Aorta (tissue), 5 donors: Measurements from ENCODE around the gene NDUFA6. TPM values are rescaled to one million over a fixed set of nuclear protein-coding genes. Genes with fewer than 3 reads are reported as not detected.
A peak's percentile ranks its signal among the peaks of the same experiment; 100 is the strongest.
"Not testable (repeated sequence)": the region's sequence is repeated elsewhere in the genome, so short reads cannot be mapped to it uniquely, and the experiment has no call there.

ENCODE experiments used
- ATAC-seq: fragments of 200-7000 bp; cut with Tn5 transposase; one replicate; pipeline ENCODE4 v1.9.1; 2022; ENCODE audit warnings: moderate library complexity; ENCODE audit not compliant: low FRiP score
- DNase-seq, 2 donors: peaks; one replicate each; pipeline ENCODE4 v3.0.0-alpha.2; 2020
- H3K27ac ChIP-seq, 2 donors: one replicate each; pipeline ENCODE4 v1.5.1; 2013; ENCODE audit warnings: low read length in 2 of 2, mild to moderate bottlenecking in 2 of 2, moderate library complexity in 2 of 2, control low read depth in 1 of 2, inconsistent platforms in 1 of 2, low read depth in 1 of 2
- H3K27me3 ChIP-seq, 2 donors: one replicate each; pipeline ENCODE4 v1.6.1; 2013; ENCODE audit warnings: control low read depth in 1 of 2, low read length in 1 of 2, mild to moderate bottlenecking in 1 of 2, moderate library complexity in 1 of 2; ENCODE audit not compliant: insufficient read depth in 2 of 2, control insufficient read depth in 1 of 2
- H3K36me3 ChIP-seq, 2 donors: one replicate each; pipeline ENCODE4 v1.6.1; 2013; ENCODE audit warnings: control low read depth in 1 of 2, low read length in 1 of 2, mild to moderate bottlenecking in 1 of 2; ENCODE audit not compliant: insufficient read depth in 2 of 2, control insufficient read depth in 1 of 2
- H3K4me1 ChIP-seq, 2 donors: one replicate each; pipeline ENCODE4 v1.6.1; 2013; ENCODE audit warnings: low read length in 2 of 2, control low read depth in 1 of 2, mild to moderate bottlenecking in 1 of 2, moderate library complexity in 1 of 2; ENCODE audit not compliant: insufficient read depth in 2 of 2, control insufficient read depth in 1 of 2
- H3K4me3 ChIP-seq, 2 donors: one replicate each; pipeline ENCODE4 v1.5.1; 2013; ENCODE audit warnings: low read length in 2 of 2, control low read depth in 1 of 2, mild to moderate bottlenecking in 1 of 2
- H3K9me3 ChIP-seq: one replicate; pipeline ENCODE4 v1.6.1; 2013; ENCODE audit warnings: mild to moderate bottlenecking, low read length; ENCODE audit not compliant: control insufficient read depth
- WGBS, 2 donors: extraction: QIAGEN DNeasy Blood & Tissue Kit; methylation state at CpG; one replicate each; pipeline ENCODE4 v1.1.7; 2013; 5-methylcytosine and 5-hydroxymethylcytosine counted together
- intact Hi-C, 2 donors: fragments of 100-400 bp; cut with DNase I; formaldehyde crosslinking; loops; one replicate each; pipeline versions ENCODE4 v1.14.2 to v1.15.0; 2022
- long read RNA-seq, 2 donors: library from polyadenylated mRNA; unstranded; transcript quantifications; one replicate each; pipeline ENCODE4 v2.0.0, GENCODE V29; 2020 to 2021
- polyA plus RNA-seq, 2 donors: library from polyadenylated mRNA; stranded (reverse); fragments of 200-250 nt; gene quantifications; one replicate each; pipeline ENCODE4 v1.2.3, GENCODE V29; 2013
- total RNA-seq, 2 donors: library from RNA; stranded (reverse); fragmentation: NEBNext Ultra II Directional; extraction: Animal tissue kit (Norgen Biotek cat#: 25700); gene quantifications; one replicate each; pipeline ENCODE4 v1.2.1, GENCODE V29; 2021
- donor health status: healthy with polysubstance abuse.
- donor health status: Bipolar disorder and iron deficiency.
- donor health status: DM: no; HTN: no; CAD: no.
- donor health status: DM: no; HTN: no; CAD: no.
- donor health status: DM: yes; HTN: yes; CAD: no.

NDUFA6 gene
- total RNA-seq (10 to 100 TPM; 30.6 to 34.1 TPM), polyA plus RNA-seq (10 to 100 TPM; 72.3 to 81.5 TPM)
- long read RNA-seq, donor 1, transcript NDUFA6-202 (3 exons, 1,256 nt): major isoform, 40 of 44 reads
- long read RNA-seq, donor 1, partial matches to known transcripts: 0 of 44 reads
- long read RNA-seq, donor 1, other reads (novel, unspliced or antisense): 3 of 44 reads
- long read RNA-seq, donor 2, transcript NDUFA6-202 (3 exons, 1,256 nt): major isoform, 38 of 39 reads
- long read RNA-seq, donor 2, partial matches to known transcripts: 0 of 39 reads
- long read RNA-seq, donor 2, other reads (novel, unspliced or antisense): 1 of 39 reads

DNA sequence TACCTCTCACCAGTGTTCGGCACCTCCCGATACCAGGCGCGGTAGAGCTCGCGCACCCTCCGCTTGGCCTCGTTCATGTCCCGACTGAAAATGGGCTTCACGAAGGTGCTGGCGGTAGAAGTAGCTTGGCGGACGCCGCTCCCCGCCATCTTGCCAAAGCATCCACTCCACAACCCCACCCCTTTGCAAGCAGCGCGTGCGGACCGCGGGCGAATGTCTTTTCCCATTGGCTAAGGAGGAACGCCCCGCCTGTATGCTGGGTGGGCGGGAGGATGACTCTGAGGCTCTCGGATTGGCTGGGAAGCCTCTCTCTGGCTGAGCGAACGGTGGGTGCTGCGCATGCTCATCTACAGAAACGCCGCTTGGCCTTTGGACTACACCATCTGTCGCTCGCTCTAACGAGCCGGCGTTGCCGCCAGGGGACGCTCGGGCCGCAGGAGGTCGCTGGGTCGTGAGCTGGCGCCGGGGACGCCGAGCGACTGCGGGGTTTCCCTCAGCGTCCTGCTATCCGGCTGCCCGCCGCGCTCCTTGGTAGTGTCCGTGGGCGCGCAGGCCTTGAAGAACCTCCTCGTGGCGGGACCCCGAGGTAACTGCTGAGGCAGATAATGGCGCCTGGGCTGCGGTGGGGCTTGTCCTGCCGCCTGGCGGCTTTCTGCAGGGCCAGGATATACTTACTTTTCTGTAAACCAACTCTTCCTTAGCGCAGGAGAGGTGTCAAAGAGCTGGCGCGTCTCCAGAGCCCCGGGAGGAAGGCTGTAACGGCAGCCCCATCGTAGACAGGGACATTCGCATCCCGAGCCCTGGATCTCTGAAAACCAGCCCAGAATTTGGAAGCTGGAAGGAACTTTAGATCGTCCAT, at the start of gene NDUFA6:
Gene NDUFA6 (minus strand): TSS at position 177 of the 859 bp plus-strand sequence. CDS start 28 bp downstream, at position 149.
- no peaks in the 10 kb centered on the region for H3K27me3 ChIP-seq
- no peaks in the 10 kb centered on the region for H3K9me3 ChIP-seq
- peaks cover 0 to 3% of the 10 kb centered on the region in 2 donors for H3K4me1 ChIP-seq
- peaks cover 1 to 2% of the 10 kb centered on the region in 2 donors for H3K36me3 ChIP-seq
- intact Hi-C loops: loop anchor here (1.0 to 10.0 kb wide), 4 partner anchors 12 to 346 kb away; partner anchors contain the start of genes SMDT1 (in 1 of the 2) and TCF20 (in 1 of the 2)
- peak within 1 kb of the TSS; percentile 74 to 90 for H3K4me3 ChIP-seq
- peak; percentile 98 for ATAC-seq
- 0% methylated on average over 70 to 71 of the region's 71 CpGs for WGBS, 2 donors
- DNase-seq: peak; percentile 99
- peak within 1 kb of the TSS; percentile 54 to 94 for H3K27ac ChIP-seq

DNA sequence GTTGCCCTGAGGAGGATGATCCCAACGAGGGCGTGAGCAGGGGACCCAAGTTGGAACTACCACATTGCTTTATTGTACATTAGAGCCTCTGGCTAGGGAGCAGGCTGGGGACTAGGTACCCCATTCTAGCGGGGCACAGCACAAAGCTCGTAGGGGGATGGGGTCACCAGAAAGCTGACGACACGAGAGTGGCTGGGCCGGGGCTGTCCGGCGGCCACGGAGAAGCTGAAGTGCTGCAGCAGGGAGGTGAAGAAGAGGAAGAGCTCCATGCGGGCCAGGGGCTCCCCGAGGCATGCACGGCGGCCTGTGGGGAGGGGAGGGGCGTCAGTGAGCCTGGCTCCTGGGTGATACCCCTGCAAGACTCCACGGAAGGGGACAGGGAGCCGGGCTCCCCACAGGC, 49.6 kb upstream of the NDUFA6 start:
- 90 to 95% methylated on average over 11 to 14 of the region's 17 CpGs for WGBS, 2 donors
- not testable (repeated sequence) for H3K27me3 ChIP-seq

DNA sequence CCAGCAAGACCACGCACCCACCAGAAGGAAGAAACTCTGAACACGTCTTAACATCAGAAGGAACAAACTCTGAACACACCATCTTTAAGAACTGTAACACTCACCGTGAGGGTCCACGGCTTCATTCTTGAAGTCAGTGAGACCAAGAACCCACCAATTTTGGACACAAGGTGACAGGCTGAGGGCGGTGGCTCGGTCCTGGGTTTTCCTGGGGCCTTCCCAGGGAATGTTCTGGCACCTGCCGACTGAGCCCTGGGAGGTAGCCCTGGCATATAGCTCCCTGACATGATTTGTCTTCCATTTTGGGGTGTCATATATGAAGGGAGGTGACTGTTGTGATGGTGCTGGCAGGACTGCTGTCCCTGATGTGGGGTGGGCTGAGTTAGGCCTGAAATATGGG, 48.9 kb upstream of the NDUFA6 start:
- intact Hi-C loops, H3K36me3 ChIP-seq, ATAC-seq, H3K27me3 ChIP-seq, H3K4me3 ChIP-seq, H3K4me1 ChIP-seq, H3K27ac ChIP-seq, H3K9me3 ChIP-seq: not testable (repeated sequence)
- DNase-seq: peak in 1 of 2 donors; percentile 22
- 90 to 91% methylated on average over 7 of the region's 7 CpGs for WGBS, 2 donors

More for the DNA sequence above, 49.6 kb upstream of the NDUFA6 start:
- H3K36me3 ChIP-seq, H3K27ac ChIP-seq, H3K4me3 ChIP-seq, H3K4me1 ChIP-seq, H3K9me3 ChIP-seq, intact Hi-C loops, ATAC-seq: not testable (repeated sequence)
- peak; percentile 7 to 34 for DNase-seq

DNA sequence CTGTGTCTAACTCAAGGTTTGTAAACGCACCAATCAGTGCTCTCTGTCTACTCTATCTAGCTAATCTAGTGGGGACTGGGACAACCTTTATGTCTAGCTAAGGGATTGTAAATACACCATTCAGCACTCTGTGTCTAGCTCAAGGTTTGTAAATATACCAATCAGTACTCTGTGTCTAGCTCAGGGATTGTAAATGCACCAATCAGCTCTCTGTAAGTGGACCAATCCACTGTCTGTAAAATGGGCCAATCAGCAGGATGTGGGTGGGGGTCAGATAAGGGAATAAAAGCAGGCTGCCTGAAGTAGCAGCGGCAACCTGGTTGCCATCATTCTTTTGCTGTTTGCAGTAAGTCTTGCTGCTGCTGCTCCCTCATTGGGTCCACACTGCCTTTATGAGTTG, 48.4 kb upstream of the NDUFA6 start:
- H3K4me1 ChIP-seq: no peaks in the 10 kb centered on the region
- 90 to 97% methylated on average over 2 of the region's 2 CpGs for WGBS, 2 donors
- H3K4me3 ChIP-seq: no peak overlapping the region
- H3K27ac ChIP-seq: no peak overlapping the region
- no peak for DNase-seq
- no peak for ATAC-seq
- intact Hi-C loops: no loop called here
- H3K9me3 ChIP-seq: no peaks in the 10 kb centered on the region
- H3K36me3 ChIP-seq: no peaks in the 10 kb centered on the region
- no peaks in the 10 kb centered on the region for H3K27me3 ChIP-seq

DNA sequence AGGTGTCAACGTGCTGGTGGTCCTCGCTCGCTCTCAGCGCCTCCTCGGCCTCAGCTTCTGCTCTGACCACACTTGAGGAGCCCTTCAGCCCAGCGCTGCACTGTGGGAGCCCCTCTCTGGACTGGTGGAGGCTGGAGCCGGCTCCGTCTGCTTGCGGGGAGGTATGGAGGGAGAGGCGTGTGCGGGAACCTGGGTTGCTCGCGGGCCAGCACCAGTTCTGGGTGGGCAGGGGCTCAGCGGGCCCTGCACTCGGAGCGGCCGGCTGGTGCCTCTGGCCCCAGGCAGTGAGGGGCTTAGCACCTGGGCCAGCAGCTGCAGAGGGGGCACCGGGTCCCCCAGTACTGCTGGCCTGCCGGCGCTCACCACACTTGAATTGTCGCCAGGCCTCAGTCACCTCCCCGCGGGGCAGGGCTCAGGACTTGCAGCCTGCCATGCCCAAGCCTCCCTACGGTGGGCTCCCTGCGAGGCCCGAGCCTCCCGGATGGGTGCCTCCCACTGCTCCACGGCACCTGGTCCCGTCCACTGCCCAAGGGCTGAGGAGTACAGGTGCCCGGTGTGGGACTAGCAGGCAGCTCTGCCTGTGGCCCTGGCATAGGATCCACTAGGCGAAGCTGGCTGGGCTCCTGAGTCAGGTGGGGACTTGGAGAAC, 47.7 kb upstream of the NDUFA6 start:
- WGBS, 2 donors: 88 to 93% methylated on average over 31 of the region's 31 CpGs
- no peaks in the 10 kb centered on the region for H3K27me3 ChIP-seq
- H3K4me1 ChIP-seq: no peaks in the 10 kb centered on the region
- H3K4me3 ChIP-seq: no peak overlapping the region
- intact Hi-C loops: no loop called here
- ATAC-seq (no peak), DNase-seq (peak in 1 of 2 donors; percentile 69)
- no peaks in the 10 kb centered on the region for H3K36me3 ChIP-seq
- no peak overlapping the region for H3K27ac ChIP-seq
- H3K9me3 ChIP-seq: no peaks in the 10 kb centered on the region

DNA sequence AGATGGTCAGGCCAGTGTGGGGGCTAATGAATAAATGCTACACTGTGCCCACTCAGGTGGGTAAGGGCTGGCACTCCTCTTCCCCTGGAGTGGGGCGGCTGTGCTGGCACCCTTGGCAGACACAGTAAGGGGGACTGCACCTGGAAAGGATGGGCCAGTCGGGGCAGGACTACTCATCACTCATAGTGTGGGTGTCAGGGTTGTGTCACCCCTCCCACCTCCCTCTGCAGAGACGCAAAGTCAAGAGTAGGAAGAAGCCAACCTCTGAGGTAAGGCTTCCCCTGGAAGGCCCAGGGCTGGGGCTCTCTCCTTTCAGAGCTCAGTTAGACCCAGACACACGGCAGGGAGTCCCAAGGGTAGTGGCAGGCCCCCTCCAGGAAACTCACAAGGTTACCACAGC, 45.1 kb upstream of the NDUFA6 start:
- H3K27me3 ChIP-seq, DNase-seq, H3K36me3 ChIP-seq, H3K27ac ChIP-seq, intact Hi-C loops, ATAC-seq, H3K4me1 ChIP-seq, H3K4me3 ChIP-seq, H3K9me3 ChIP-seq: not testable (repeated sequence)
- no CpG with 5 or more reads among the region's 4 CpGs for WGBS, 2 donors

DNA sequence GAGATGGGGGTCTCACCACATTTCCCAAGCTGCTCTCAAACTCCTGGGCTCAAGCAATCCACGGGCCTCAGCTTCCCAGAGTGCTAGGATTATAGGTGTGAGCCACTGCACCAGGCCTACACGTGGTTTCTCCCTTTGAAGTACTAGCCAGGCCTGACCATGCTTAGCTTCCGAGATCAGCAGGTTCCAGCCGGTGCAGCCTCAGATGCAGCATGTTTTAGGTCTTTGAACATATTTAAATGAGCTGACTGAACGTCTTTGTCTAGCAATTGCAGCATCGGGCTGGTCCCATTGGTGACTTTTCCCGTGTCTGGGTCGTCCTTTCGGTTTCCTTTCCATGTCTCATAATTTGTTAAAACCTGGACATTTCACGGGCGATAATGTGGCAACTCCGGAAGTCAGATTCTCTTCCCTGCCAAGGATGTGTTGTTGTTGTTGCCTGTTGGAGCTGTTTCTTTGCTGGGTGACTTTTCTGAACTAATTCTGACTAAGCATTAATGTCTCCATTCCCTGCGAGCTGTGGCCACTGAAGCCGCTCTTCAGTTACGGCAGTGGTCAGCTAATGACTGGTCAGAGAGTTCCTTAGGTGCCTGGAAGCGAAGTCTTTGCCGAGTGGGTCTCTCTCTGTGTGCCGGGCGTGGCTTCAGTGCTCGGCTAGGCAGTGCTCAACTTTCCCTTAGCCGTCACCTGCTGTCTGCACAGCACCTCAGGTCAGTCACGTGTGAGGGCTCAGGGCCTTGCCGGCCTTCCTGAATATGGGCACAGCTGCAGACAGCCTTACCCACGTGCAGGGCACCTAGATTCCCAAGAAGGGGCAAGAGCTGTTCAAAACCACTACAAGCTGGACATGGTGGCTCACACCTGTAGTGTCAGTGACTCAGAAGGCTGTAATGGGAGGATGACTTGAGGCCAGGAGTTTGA, 43.8 kb upstream of the NDUFA6 start:
- Histone ChIP-seq H3K36me3 (no peaks in the 10 kb centered on the region), H3K27ac (no peak overlapping the region), H3K27me3 (no peaks in the 10 kb centered on the region), H3K9me3 (peaks cover 1% of the 10 kb centered on the region), H3K4me1 (no peaks in the 10 kb centered on the region), H3K4me3 (no peak overlapping the region)
- 69 to 77% methylated on average over 24 of the region's 24 CpGs for WGBS, 2 donors
- intact Hi-C loops: no loop called here
- DNase-seq (peak in 1 of 2 donors; percentile 45), ATAC-seq (no peak)

DNA sequence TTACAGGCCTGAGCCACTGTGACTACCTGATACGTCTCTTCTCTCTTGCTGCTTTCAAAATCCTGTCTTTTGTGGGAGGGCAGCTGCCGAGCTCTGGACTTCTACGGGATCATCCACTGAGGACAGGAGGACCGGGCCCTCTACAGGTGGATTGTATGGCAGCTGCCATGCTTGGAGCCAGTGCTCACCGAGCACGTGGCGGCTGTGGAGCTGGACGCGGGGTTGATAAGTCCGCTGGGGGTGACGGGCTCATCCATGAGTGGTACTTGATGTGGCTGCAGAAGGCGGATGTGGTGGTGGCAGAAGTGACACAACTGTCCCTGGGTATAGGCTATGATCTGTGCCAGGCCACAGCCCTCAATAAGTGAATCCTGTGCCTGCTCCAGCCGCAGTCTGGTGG, 41.9 kb upstream of the NDUFA6 start:
- Histone ChIP-seq H3K4me3 (no peak overlapping the region), H3K4me1 (no peaks in the 10 kb centered on the region), H3K36me3 (no peaks in the 10 kb centered on the region), H3K27me3 (no peaks in the 10 kb centered on the region), H3K27ac (no peak overlapping the region), H3K9me3 (peaks cover 1% of the 10 kb centered on the region)
- ATAC-seq: no peak
- DNase-seq: peak in 1 of 2 donors; percentile 41
- WGBS, 2 donors: 73 to 83% methylated on average over 13 of the region's 13 CpGs
- intact Hi-C loops: no loop called here
